ENCODE data around the gene EFCAB14.
"Not testable (repeated sequence)": the region's sequence is repeated elsewhere in the genome, so short reads cannot be mapped to it uniquely, and the experiment has no call there.

The EFCAB14 gene

DNA sequence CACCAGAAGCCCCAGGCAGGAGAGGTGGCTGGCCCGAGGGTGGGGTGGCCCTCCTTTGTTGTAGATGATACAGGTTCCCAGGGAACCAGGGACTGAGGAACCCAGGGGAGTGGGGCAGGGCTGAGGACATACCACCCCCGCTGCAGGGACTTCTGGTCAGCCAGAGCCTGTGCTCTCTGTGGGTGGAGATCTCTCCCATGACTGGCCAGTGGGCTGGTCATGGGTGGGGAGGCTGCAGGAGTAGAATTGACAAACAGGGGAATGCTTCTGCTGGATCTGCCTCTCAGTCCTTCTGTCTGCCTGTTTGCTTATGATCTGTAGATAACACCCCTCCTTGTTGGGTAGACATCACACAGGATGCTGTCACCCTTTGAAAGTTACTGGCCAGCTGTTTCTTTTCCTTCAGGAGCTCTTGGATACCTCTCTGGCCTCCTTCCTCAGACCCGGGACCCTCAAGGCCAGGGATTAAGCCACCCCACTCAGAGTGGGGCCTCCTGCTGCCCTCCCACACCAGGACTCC is 2.8 kb upstream of the EFCAB14 start:
- no peak for DNase-seq

DNA sequence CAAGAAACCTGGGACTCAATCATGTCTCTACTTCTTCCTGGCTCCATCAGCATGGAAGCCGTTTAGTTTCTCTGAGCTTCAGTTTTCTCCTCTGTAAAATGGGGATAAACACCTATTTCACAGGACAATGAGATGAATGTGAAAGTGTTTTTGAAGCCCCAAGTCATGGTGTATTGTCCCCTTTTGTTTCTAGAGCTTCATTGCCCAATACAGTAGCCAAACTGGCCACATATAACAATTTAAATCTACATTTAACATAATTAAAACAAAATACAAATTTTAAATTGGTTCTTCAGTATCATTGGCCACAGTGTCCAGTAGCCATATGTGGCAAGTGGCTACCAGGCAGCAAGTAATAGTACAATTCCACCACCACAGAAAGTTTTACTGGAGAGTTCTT is 2.3 kb upstream of the EFCAB14 start:
- no peak for DNase-seq

DNA sequence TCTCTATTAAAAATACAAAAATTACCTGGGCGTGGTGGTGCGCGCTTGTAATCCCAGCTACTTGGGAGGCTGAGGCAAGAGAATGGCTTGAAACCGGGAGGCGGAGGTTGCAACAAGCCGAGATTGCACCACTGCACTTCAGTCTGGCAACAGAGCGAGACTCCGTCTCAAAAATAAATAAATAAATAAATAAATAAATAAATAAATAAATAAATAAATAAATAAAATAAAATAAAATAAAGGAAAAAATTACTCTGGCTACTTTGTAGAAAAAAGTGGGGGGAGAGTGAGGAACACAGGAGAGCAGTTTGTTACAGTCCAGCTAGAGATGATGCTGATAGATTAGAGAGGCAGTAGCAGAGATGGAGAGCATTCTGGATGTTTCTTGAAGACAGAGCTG is 1.4 kb upstream of the EFCAB14 start:
- not testable (repeated sequence) for DNase-seq

DNA sequence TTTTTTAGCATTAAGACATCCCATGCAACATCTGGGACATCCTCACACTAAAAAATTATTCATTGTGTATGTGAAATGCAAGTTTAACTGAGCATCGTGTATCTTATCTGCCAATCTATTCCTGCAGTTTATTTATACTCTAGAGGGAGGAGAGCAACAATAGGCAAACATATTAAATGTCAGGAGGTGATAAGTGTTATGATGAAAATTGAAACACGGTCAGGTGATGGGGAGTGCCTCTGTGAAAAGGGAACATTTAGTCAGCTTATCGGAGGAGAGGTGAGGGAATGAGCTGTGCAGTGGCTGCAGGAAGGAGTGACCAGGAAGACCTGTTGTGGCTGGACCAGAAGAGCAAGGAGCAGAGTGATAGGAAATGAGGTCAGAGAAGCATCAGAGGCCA is 775 bp upstream of the EFCAB14 start:
- peak; percentile 24 for DNase-seq

DNA sequence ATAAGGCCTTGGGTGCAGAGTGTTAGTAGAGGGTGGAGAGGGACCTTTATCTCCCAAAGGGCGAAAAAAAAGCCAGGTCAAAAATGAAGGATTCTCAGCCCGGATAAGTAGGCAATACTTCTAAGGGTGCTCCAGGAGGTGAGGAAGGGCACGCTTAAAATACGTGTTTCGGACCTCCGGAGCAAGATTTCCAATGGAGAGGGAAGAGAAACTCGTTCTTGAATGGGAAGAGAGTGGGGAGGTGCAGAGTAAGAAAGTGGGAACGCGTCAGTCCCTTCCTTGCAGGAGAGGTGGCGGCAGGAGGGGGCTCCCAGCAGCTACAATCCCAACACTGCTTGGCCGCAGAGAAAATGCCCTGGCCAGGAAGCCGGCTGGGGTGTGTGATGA is 581 bp downstream of the EFCAB14 start:
- DNase-seq, result no peak

DNA sequence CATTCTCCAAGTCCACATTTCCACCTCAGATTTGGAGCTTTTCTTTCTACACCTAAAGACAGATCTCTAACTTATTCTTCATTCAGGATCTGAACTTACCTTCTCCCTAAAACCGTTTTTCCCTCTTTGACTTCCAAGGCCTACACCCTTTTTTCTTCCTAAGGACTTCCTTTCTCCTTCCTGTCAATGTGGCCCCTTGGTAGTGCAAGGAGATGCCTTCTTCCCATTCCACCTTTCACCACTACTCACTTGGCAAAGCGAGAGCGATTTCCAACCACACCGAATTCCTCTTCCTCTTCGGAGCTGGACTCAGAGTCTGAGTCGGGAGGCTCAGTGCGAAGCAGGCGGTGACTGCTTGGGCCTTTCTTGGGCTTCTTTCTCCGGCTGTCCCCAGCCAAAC is 1.3 kb downstream of the EFCAB14 start:
- no peak for DNase-seq

DNA sequence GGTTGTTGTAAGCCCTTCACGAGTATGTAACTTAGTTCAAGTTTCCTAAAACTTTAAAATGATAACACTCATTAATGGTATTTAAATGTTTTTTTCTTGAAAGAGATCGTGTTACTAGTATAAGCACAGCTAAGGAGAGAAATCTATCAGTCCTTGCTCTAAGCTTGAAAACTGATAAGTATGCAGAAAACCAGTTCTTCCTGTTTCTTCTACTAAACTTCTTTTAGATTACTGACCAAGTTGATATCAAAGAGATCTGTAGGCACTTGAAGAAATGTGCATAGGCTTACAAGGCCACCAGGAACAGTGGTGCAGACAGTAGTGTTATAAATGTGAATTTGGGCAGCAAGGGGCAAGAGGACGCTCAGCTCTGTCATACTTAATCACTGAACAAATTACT is 3.9 kb downstream of the EFCAB14 start:
- no peak for DNase-seq

DNA sequence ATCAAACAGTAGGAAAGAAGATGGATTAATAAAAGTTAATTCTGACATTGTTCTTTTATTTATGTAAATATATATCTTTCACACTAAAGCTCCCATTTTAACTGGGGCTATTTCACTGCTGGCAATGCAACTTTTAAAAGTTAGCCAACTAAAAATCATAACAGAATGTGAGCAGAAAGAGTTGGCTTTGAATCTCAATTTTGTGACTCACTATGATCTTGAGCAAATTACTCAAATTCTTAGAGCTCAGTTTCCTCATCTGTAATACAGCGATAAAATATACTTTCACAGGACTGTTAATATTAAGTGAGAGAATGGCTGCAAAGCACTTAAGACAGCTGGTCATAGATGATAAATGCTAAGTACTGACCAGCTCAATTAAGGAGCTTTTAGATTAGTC is 10.8 kb downstream of the EFCAB14 start:
- no peak for DNase-seq

DNA sequence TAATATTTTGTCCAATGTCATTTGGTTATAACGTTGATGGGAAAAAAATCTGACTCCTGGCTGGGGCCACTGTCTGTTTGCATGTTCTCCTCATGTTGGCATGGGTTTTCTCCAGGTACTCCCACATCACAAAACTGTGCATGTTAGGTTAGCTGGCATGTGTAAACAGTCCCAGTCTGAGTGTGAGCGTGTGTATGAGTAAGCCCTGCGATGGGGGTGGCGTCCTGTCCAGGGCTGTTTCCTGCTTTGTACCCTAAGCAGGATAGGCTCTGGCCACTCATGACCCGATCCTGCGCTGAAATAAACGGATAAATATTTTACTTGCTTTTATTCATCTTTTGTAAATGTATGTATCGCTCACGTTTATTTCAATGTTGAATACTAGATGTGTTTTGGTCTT is 13.5 kb downstream of the EFCAB14 start:
- no peak for DNase-seq

DNA sequence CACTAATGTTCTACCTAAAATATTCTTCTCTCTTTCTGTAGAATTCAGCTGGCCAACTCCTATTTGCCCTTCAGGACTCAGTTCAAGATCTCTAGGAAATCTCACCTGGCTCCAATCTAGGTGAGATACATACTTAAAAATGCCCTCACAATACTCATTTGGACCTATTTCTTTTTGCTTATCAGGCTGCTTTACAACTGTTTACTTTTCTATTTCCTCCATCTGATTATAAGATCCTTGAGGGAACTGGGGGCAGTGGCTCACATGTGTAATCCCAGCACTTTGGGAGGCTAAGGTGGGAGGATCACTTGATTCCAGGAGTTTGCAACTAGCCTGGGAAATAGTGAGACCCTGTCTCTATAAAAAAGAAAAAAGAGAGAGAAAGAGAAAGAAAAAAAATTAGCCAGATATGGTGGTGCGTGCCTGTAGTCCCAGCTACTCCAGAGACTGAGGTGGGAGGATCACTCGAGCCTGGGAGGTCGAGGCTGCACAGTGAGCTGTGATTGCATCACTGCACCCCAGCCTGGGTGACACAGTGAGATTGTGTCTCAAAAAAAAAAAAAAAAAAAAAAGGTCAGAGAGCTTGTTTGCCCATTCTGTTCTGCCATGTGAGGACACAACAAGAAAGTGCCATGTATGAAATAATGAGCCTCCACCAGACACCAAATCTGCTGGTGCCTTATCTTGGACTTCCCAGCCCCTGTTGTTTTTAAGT is 14.8 kb downstream of the EFCAB14 start:
- no peak for DNase-seq

DNA sequence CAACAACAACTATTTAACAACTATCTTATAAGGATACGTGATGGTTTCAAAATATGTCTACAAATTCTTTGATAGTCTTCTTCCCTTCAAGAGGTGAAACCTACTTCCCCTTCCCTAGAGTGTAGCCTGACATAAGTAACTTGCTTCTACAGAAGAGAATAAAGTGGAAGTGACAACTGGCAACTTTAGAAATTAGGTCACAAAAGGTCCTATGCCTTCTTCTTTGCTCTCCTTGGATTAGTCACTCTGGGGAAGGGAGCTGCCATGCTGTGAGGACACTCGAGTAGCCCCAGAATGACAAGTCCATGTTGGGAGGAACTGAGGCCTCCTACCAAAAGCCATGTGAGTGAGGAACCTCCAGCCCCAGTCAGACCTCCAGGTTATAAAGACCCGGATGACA is 19.2 kb downstream of the EFCAB14 start:
- DNase-seq, result no peak

DNA sequence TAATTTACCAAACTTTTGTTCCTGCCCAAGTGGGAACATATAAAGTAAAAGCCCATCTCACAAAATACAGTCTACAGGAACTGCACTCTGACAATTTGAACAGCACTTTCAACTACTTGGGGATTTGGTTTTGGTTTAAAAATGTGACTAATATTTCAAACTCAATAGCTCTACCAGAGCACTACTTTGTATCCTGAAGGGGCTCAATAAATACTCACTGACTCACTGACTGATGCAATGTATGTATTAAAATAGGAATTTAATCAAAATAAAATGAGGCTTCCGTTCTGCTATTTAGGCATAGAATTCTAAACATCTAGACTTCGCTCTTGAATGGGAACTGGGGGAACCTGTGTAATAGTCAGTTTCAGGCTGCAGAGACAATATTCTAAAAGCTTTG is 21.9 kb downstream of the EFCAB14 start:
- no peak for DNase-seq

DNA sequence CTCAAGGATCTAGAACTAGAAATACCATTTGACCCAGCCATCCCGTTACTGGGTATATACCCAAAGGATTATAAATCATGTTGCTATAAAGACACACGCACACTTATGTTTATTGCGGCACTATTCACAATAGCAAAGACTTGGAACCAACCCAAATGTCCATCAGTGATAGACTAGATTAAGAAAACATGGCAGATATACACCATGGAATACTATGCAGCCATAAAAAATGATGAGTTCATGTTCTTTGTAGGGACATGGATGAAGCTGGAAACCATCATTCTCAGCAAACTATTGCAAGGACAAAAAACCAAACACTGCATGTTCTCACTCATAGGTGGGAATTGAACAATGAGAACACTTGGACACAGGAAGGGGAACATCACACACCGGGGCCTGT is 24.2 kb downstream of the EFCAB14 start:
- not testable (repeated sequence) for DNase-seq

DNA sequence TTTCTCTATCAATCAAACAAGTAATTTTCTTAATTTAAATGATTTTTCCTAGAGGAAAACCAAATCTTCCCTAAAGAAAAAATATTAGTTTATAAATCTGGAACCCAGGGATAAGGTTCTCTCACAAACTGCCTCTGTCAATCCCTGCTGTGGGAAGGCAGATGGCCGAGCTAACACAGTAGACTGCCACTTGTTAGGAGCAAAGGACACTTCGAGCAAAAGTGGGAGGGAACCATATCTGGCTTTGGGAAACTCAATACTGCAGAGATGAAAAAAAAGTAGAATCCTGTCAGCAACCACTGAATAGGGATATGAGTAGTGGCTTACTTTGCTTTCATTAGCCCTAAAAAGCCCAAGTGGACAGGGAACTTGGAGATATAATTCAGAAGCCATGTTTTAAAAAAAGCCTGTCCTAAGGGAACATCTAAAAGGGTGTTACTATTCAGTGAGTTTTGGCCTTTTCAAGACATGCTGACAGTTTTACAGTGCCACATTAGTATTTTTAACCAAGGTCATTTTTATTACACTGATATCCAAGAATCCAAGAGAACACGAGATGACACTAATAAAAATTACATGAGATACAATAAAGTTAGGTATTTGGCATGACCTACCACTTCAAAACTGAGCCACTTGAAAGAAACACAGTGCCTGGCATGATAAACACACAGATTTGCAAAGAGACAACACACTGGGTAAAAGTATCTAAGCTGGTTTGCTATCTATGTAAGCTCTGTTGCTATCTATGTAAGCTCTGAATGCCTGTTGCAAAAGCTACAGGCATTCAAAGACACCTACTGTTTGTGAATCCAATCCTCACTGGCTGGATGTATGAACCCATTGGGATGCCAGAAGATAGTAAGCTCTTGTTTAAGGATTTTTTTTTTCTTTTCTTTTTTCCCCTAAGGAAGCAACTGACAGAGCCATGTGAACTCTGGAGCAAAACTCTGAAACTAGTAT is 25.8 kb downstream of the EFCAB14 start:
- no peak for DNase-seq

DNA sequence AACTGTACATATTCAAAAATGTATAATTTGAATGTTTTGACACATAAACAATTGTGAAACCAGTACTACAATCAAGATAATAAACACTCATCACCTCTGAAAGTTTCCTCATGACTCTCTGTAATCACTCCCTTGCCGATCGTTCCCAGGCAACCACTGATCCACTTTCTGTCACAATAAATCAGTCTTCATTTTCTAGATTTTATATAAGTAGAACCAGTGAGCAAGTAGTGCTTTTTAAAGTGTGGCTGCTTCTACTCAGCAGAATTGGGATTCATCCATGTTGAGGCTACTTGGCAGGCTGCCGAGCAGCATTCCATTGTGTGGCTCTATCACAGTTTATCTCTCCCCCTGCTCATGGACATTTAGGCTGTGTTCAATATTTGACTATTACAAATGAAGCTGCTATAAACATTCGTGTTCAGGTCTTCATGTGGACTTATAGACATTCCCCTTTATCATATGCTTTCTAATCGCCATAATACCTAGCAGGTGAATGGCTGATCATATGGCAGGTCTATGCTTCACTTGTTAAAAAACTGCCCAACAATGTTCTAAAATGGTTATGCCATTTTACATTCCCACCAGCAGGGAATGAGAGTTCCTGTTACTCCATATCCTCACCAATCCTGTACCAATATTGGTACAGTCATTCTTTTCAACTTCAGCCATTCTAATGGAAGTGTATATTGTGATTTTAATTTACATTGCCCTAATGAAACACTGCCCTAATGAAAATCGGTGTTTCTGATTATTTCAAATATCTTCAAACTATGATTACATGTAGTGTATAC is 26.7 kb downstream of the EFCAB14 start:
- DNase-seq, result no peak

DNA sequence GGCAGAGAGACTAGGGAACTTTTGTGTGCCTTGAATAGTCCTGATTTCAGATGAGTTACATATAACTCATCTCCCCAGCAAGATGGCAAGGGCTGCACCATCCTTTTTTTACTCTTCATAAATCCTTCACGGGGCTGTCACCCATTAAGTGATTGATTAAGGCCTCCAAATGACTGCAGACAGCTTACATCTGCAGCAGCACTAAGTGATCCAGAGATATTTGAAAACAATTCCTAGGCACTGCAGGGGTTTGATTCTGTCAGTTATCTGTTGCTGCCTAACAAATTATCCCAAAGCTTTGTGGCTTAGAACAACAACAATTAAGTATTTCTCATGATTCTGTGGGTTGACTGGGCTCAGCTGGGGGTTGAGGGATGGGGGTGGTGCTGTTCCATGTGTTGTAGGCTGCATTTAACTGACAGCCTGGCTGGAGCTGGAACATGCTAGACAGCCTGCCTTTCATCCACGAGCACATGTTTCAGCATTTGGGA is 27.9 kb downstream of the EFCAB14 start:
- DNase-seq, result no peak

DNA sequence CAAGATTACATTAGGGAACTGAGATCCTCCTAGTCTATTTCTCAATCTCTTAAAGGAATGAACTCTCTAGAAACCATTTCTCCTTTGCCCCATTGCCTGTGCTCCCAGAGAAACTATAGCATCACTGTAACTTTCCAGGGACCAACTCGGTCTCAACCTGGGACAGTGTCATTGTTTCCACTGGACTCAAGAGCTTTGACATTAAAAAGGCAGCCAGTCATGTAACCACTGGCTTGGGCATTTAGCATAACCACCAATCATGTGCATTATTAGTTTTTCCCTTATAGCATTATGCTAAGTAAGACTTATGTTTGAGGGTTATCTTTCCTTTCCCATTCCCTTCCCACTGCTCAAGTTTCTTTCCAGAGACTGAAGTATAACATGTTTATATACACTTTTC is 29.0 kb downstream of the EFCAB14 start:
- DNase-seq, result no peak

DNA sequence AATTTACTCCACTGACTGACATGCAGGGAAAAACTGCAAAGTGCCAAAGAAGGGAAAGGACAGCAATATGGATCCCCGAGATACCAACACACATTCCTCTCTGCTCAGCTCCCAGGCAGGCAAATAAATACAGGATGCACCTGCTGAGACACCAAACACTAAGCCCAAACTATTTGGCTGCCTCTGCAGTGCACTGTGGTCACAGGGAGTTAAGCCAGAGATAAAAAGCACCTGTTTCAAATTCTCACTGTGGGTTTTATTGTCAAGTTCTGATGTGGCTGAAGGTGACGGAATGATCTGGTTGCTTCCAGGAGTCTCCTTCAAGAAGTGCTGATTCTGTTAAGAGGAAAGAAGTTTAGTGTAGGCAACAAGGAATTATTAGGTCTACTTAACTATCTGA is 29.6 kb downstream of the EFCAB14 start:
- no peak for DNase-seq

DNA sequence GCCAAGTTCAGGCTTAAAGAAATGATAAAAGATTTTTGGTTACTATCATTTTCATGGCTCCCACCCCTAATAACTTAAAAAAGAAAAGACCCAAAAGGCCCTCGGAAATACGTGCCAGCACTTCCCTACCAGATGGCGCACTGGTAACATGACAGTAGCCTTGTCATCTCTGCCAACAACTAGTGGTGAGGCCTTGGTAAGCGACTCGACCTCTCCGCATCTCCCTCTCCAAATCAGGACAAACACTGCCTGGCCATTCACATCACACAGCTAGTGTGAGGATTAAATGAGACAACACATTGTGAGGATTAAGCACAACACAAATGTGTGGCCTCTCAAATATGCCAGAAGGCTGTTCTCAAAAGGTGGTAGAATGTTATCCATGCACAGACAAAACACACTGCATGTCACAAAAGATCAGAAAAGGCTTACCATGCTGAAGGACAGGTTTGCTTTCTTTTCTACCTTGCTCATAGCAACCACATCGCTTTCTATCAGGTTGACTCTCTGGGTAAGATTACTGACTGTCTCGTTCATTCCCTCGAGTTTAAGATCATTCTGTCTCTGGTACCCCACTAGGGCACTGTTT is 30.9 kb downstream of the EFCAB14 start:
- DNase-seq, result no peak

DNA sequence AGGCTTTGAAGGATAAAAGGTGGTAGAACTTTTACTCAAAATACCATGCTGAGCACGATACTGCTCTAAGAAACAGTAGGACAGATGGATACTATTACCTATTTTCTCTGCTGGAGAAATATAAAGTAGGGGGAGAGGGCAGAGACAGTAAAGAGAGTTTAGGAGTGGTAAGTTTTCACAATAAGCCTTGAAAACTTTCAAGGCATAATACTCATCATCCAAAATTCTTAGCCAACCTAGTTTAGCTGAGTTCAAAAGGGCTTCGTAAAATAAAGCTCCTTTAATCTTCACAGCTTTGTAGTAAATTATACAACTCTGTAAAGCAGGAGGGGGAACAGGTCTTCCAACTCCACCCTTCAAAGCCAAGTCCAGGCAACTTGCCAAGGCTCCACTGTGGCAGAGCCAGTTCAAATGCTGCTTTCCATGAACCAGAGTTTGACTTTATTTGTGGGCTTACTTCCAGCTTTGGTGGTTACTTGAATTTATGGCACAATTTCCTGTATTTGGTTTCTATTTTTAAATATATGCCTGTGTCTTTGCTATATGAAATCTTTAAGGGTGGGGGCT is 31.7 kb downstream of the EFCAB14 start:
- DNase-seq, result no peak

DNA sequence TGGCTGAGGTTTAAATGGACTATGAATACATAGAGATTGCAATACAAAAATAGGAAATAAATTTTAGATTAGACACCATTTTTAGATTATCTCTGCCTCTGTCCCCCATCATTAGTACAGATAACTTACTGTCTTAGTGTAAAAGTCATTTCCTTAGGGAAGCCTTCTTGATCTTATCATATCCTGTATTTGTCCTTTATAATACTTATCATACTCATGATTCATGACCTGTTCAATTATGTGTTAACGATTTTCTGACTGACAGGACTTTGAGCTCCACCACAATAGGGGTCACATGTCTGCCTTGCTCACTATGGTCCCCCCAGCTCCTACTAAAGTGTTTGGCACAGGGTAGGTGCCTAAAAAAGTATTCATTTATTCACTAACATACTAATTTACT is 32.7 kb downstream of the EFCAB14 start:
- DNase-seq, result no peak

DNA sequence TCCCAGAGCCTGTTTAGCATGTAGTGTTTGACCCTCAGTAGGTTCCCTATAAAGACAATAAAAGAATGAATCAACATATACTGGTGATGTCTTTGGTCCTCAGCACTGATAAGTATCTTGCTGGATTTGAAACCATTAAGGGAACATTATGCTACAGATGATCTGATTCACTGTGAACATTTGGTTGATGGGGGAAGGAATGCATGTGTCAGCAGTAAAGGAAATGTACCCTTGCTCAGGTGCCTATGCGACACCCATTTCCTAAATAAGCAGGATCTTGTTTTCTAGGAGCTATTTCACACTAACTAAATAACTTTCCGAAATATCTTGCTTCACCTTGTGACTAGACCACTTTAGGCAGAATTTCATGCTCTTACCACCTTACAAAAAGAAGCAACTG is 34.2 kb downstream of the EFCAB14 start:
- no peak for DNase-seq

Data from NCI-H748 treated with DMSO at 0.1 percent for 48 hours (cell line).